Brain microvascular endothelial cell (primary cell): ENCODE data around the gene CAMK2D.

Source experiments
- DNase-seq: peaks from one replicate; pipeline ENCODE4 v3.0.0-alpha.2; 2020
- H3K27ac ChIP-seq: fragments of 250-450 bp; sonication (Bioruptor Pico); 2 replicates; pipeline ENCODE4 v1.5.1; 2020; ENCODE audit warnings: mild to moderate bottlenecking, moderate library complexity
- H3K27me3 ChIP-seq: fragments of 250-450 bp; sonication (Bioruptor Pico); replicated peaks from 2 replicates; pipeline ENCODE4 v1.5.1; 2020; ENCODE audit warnings: mild to moderate bottlenecking
- H3K36me3 ChIP-seq: fragments of 250-450 bp; sonication (Bioruptor Pico); replicated peaks from 2 replicates; pipeline ENCODE4 v1.5.1; 2020; ENCODE audit warnings: mild to moderate bottlenecking
- H3K4me3 ChIP-seq: 2 replicates; pipeline ENCODE4 v1.5.1; 2011; ENCODE audit warnings: low read depth, mild to moderate bottlenecking, control low read depth, low read length, moderate library complexity
- CTCF ChIP-seq: IDR thresholded peaks from 2 replicates; pipeline ENCODE4 v1.5.1; 2011; ENCODE audit warnings: low read depth, mild to moderate bottlenecking, moderate library complexity, low read length, control low read depth, inconsistent platforms; ENCODE audit errors: missing control alignments
- in situ Hi-C: cut with HindIII; loops from 2 replicates; pipeline ENCODE4 v1.10.0; 2017; ENCODE audit warnings: low sequenced_read_pairs, low pct_ligation_motif_present

The CAMK2D gene

GRCh38 chr4:113509851-113510250 lies 251.7 kb downstream of the CAMK2D start:
- DNase-seq = no peak
- in situ Hi-C loops = no loop called here
- Histone ChIP-seq H3K27ac (no peak overlapping the region), H3K36me3 (peaks cover 4% of the 10 kb centered on the region), H3K4me3 (no peak overlapping the region), H3K27me3 (no peaks in the 10 kb centered on the region)
- no peak for TF ChIP-seq CTCF

- in situ Hi-C loops = no loop called here
- DNase-seq = no peak
These were observed 256.5 kb downstream of the CAMK2D start for GRCh38 chr4:113505044-113505443.

GRCh38 chr4:113504422-113504821 lies 257.1 kb downstream of the CAMK2D start:
- TF ChIP-seq CTCF = no peak
- Histone ChIP-seq H3K27me3 (no peaks in the 10 kb centered on the region), H3K36me3 (no peaks in the 10 kb centered on the region), H3K4me3 (no peak overlapping the region), H3K27ac (no peak overlapping the region)
- in situ Hi-C loops = no loop called here
- no peak for DNase-seq

More at GRCh38 chr4:113505044-113505443, 256.5 kb downstream of the CAMK2D start:
- H3K27me3 ChIP-seq = no peaks in the 10 kb centered on the region
- H3K27ac ChIP-seq = no peak overlapping the region
- H3K36me3 ChIP-seq = no peaks in the 10 kb centered on the region
- no peak for TF ChIP-seq CTCF
- H3K4me3 ChIP-seq = no peak overlapping the region

- DNase-seq = no peak
- no peak for TF ChIP-seq CTCF
- no peaks in the 10 kb centered on the region for H3K27me3 ChIP-seq
- in situ Hi-C loops = no loop called here
- no peaks in the 10 kb centered on the region for H3K36me3 ChIP-seq
- H3K4me3 ChIP-seq = no peak overlapping the region
- no peak overlapping the region for H3K27ac ChIP-seq
These were observed 257.8 kb downstream of the CAMK2D start for GRCh38 chr4:113503691-113504090.

- in situ Hi-C loops = no loop called here
- Histone ChIP-seq H3K4me3 (no peak overlapping the region), H3K36me3 (no peaks in the 10 kb centered on the region), H3K27ac (no peak overlapping the region), H3K27me3 (no peaks in the 10 kb centered on the region)
- TF ChIP-seq CTCF = no peak
- no peak for DNase-seq
These were observed 258.6 kb downstream of the CAMK2D start for GRCh38 chr4:113502906-113503305.

- TF ChIP-seq CTCF = no peak
- no peak overlapping the region for H3K27ac ChIP-seq
- in situ Hi-C loops = no loop called here
- DNase-seq = no peak
- no peaks in the 10 kb centered on the region for H3K27me3 ChIP-seq
- no peaks in the 10 kb centered on the region for H3K36me3 ChIP-seq
- no peak overlapping the region for H3K4me3 ChIP-seq
These were observed 259.1 kb downstream of the CAMK2D start for GRCh38 chr4:113502476-113502875.
